HG02970 (cell line): ENCODE measurements around the gene SYT7.

Experiments
- ATAC-seq: cut with Tn5 transposase; IDR thresholded peaks from one replicate; pipeline ENCODE4 v1.9.1; 2021; ENCODE audit warnings: mild to moderate bottlenecking, moderate library complexity, moderate number of reproducible peaks; ENCODE audit not compliant: unreplicated experiment, low FRiP score

SYT7 gene

GRCh38 chr11:61555978-61556377 lies 24.9 kb downstream of the SYT7 start:
- ATAC-seq, result no peak

GRCh38 chr11:61555051-61555969 lies 25.6 kb downstream of the SYT7 start:
- no peak for ATAC-seq

- no peak for ATAC-seq
Observed at GRCh38 chr11:61554172-61554988, 26.5 kb downstream of the SYT7 start.

- no peak for ATAC-seq
Observed at GRCh38 chr11:61553373-61554171, 27.3 kb downstream of the SYT7 start.

GRCh38 chr11:61552108-61552635 lies 28.7 kb downstream of the SYT7 start:
- ATAC-seq, result no peak

- no peak for ATAC-seq
Observed at GRCh38 chr11:61551634-61552033, 29.2 kb downstream of the SYT7 start.

- ATAC-seq, result no peak
Observed at GRCh38 chr11:61550665-61551227, 30.1 kb downstream of the SYT7 start.

- no peak for ATAC-seq
Observed at GRCh38 chr11:61549662-61550568, 31.0 kb downstream of the SYT7 start.

GRCh38 chr11:61549177-61549576 lies 31.7 kb downstream of the SYT7 start:
- ATAC-seq, result no peak

- no peak for ATAC-seq
Observed at GRCh38 chr11:61547246-61547645, 33.6 kb downstream of the SYT7 start.

GRCh38 chr11:61546663-61547062 lies 34.2 kb downstream of the SYT7 start:
- ATAC-seq, result no peak

GRCh38 chr11:61545921-61546320 lies 35.0 kb downstream of the SYT7 start:
- no peak for ATAC-seq

- no peak for ATAC-seq
Observed at GRCh38 chr11:61545341-61545740, 35.5 kb downstream of the SYT7 start.

- ATAC-seq, result no peak
Observed at GRCh38 chr11:61544466-61544865, 36.4 kb downstream of the SYT7 start.

GRCh38 chr11:61543606-61544306 lies 37.1 kb downstream of the SYT7 start:
- no peak for ATAC-seq

- no peak for ATAC-seq
Observed at GRCh38 chr11:61542705-61543104, 38.2 kb downstream of the SYT7 start.

GRCh38 chr11:61542024-61542461 lies 38.8 kb downstream of the SYT7 start:
- no peak for ATAC-seq

- ATAC-seq, result no peak
Observed at GRCh38 chr11:61541598-61541997, 39.3 kb downstream of the SYT7 start.
